SH-SY5Y (cell line): ENCODE results near the gene NFIB.
A peak's percentile ranks its signal among the peaks of the same experiment; 100 is the strongest.

ENCODE experiments used
- GATA2 ChIP-seq: IDR thresholded peaks from 2 replicates; pipeline ENCODE4 v1.6.1; 2011; ENCODE audit warnings: mild to moderate bottlenecking, low read depth, low read length
- GATA3 ChIP-seq: IDR thresholded peaks from 2 replicates; pipeline ENCODE4 v1.6.1; 2011; ENCODE audit warnings: low read depth, mild to moderate bottlenecking, low read length, moderate library complexity

Gene NFIB

DNA sequence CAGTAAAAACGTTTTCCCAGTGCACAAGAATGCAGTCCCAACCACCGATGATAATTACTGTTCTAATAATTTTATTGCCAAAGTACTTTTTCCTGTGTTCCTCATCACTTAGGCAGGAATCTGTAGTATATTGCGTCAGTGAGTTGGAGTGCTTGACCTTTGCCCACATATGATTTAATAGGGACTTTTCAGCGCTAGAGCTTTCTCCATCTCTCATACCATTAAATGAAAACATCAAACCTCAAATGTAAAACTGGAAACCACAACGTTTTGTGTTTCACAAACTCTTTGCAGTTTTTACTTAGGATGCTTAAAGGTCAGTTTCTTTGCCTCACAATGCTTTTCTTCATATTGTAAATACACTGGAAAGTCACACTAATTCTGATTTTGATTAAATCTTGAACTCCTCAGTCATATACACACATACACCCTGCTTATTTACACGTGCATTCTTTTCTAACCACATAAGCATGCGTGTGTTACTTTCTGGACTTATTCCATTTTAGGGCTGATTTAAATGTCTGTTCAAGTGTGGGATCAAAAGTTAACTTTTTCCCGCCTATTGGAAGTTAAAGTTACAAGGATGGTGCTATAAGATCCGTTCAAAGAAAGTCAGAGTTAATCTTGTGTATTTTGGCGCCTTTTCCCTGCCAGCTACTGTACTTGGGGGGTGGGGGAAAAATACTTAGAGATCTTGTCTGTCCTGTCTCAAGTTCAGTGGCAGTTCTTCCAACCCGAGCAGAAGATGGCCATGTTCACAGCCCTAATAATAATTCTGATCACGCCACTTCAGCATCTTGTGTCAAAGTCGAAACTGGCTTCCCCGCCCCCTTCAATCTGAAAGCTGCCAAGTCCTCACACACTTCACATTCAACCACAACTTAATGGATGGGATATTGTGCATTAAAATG, 6.6 kb upstream of the NFIB start:
- TF ChIP-seq GATA3: no peak
- peak; percentile 7; the same call in 1 of the 2 replicates for TF ChIP-seq GATA2

GRCh38 chr9:14318934-14319580, 5.1 kb upstream of the NFIB start:
- TF ChIP-seq GATA3: no peak
- no peak for TF ChIP-seq GATA2

GRCh38 chr9:14318361-14318760, 4.4 kb upstream of the NFIB start:
- TF ChIP-seq GATA2 (no peak), GATA3 (no peak)

GRCh38 chr9:14317667-14318320, 3.9 kb upstream of the NFIB start:
- TF ChIP-seq GATA3 (no peak), GATA2 (no peak)

- TF ChIP-seq GATA3 (no peak), GATA2 (no peak)
These were observed 2.8 kb upstream of the NFIB start for GRCh38 chr9:14316602-14317300.

DNA sequence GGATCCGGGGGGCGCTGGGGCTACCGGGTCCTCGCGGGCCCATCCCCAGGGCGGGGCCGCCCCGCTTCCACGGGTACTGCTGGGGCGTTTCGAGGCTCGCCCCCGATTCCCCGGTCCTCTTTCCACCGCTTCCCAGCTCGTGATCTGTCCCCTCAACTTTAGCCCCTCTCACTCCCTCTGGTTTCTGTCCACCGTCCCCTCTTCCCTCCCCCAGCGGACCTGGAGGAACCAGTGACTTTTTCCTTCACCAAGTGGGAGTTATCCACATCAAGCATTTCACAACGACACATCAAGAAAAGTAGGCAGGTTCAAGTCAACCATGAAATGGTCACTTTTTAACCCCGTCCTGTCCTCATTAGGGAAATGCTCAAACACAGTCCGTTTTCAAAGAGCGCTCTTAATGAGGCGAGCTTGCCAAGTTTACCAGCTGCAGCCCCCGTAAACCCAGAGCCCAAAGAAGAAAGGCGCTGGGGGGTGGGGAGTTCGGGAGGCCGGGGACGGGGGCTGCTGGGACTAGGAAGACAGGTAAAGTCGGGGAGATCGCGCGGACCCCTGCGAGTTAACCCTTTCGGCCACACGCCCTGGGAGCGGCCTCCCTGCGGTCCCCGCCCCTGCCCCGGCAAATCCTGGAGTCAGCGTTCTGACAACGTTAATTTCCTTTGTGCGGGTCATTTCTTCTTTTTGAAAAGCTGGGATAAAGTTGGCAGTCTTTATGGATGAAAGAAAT, 2.1 kb upstream of the NFIB start:
- no peak for TF ChIP-seq GATA2
- TF ChIP-seq GATA3: no peak

- no peak for TF ChIP-seq GATA3
- TF ChIP-seq GATA2: no peak
These were observed 1.3 kb upstream of the NFIB start for GRCh38 chr9:14314929-14315874.

DNA sequence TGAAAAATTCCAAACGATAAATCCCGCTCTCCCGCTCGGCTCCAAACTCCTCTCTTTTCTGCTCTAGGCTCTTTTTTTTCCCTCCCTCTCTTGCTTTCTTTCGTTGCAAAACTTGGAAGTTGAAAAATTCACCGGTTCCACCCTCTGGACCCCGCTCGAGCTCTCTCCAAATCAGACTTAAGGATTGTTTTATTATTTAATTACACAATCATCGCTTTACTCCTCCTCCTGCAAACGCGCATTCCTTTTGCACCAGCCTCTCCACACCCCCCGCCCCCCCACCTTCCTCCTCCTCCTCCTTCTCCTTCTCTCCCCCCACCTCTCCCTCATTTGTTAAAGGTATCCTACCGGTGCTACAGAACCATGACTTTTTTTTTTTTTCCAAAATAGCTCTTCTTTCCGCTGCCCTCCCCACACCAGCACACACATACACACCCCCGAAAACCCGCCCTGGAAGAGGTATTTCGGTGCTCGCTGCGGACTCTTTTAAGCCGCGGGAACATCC, 535 bp upstream of the NFIB start:
- no peak for TF ChIP-seq GATA3
- TF ChIP-seq GATA2: no peak

- TF ChIP-seq GATA2 (no peak), GATA3 (no peak)
These were observed 482 bp downstream of the NFIB start for GRCh38 chr9:14313378-14313940.

DNA sequence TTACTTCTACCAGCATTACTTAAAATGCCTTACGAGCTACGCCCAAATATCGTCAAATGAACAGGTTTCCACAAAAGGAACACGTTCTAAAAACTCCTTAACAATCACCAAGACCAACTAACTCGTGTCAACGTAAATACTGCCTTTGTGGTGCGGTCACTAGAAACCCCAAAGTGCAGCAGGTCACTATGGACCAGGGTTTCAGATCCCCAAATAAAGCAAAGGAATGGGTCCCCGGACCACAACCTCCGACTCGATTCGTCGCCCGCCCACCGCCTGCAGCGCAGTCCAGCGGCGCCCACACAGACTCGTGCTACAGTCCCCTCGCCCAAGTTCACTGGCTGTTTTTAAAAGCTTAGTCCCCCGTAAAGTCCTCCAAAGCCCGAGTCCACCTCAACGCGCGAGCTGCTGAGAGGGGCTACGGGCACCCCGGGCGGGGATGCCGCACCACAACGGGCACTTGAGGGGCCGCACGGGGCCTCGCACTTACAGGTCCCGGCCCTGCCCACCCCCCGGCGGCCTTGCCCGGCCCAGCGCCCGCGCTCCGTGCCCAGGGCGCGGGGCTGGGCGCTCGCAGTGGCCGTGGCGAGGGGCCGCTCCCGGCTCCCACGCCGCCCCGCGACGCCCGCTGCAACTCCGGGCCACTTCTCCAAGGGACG, 1.1 kb downstream of the NFIB start:
- TF ChIP-seq GATA2 (no peak), GATA3 (no peak)

GRCh38 chr9:14311956-14312685, 1.8 kb downstream of the NFIB start:
- TF ChIP-seq GATA3 (peak; percentile 87), GATA2 (0 out of 2 replicates have a peak, but pooled peaks have one; percentile 44)
